Measurements from ENCODE around the gene RGS2. TPM values are rescaled to one million over a fixed set of nuclear protein-coding genes. Genes with fewer than 3 reads are reported as not detected.

The RGS2 gene
- polyA plus RNA-seq, 1 experiment, result 80.3 TPM

DNA sequence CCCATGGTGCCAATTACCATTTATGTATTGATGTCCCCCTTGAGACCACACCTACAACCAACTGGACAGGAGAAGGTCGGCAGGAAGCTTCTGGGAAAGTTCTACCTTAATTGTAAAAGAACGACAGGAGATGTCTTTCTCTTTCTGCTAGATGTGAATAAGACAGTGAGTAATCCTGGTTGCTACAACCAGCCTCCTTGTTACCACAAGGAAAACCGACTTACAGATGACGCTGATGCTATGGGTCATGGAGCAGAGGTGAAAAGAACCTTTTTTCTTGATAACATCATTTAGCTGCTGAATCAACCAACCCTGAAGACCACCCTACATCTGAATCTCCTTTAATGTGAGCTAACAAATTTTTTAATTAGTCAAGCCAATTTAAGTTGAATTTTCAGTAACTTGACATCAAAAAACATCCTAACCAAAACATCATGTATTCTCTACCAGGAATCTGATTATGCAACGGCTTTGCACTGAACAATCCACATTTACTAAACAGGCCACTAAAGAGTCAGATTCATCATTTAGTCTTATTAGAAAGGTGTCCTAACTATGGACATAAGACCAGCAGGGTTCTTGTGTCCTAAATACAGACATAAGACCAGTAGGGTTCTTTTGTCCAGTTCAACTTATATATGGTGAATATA is 23.0 kb downstream of the RGS2 start:
- ChIA-PET CTCF (no interaction called here), POLR2A (no interaction called here)
- Histone ChIP-seq H3K27ac (ENCODE audit: low read depth, low read length) (no peak overlapping the region), H3K27me3 (ENCODE audit: control insufficient read depth, insufficient read depth, low read length) (no peaks in the 10 kb centered on the region), H3K9me3 (ENCODE audit: control insufficient read depth, insufficient read depth, low read length) (no peaks in the 10 kb centered on the region), H3K4me3 (ENCODE audit: low read depth, low read length) (no peak overlapping the region)
- TF ChIP-seq, protein P1, sequence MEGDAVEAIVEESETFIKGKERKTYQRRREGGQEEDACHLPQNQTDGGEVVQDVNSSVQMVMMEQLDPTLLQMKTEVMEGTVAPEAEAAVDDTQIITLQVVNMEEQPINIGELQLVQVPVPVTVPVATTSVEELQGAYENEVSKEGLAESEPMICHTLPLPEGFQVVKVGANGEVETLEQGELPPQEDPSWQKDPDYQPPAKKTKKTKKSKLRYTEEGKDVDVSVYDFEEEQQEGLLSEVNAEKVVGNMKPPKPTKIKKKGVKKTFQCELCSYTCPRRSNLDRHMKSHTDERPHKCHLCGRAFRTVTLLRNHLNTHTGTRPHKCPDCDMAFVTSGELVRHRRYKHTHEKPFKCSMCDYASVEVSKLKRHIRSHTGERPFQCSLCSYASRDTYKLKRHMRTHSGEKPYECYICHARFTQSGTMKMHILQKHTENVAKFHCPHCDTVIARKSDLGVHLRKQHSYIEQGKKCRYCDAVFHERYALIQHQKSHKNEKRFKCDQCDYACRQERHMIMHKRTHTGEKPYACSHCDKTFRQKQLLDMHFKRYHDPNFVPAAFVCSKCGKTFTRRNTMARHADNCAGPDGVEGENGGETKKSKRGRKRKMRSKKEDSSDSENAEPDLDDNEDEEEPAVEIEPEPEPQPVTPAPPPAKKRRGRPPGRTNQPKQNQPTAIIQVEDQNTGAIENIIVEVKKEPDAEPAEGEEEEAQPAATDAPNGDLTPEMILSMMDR (IDR thresholded peaks at IDR 0.05; ENCODE audit: low read depth, low read length), result no peak
- no peak for DNase-seq (ENCODE audit: low read depth, low spot score)

GRCh38 chr1:192832492-192832891 is 23.7 kb downstream of the RGS2 start:
- CTCF ChIA-PET, result no interaction called here
- DNase-seq (ENCODE audit: low read depth, low spot score), result no peak

GRCh38 chr1:192835116-192835515 is 26.3 kb downstream of the RGS2 start:
- H3K9me3 ChIP-seq (ENCODE audit: control insufficient read depth, insufficient read depth, low read length), result no peaks in the 10 kb centered on the region
- DNase-seq (ENCODE audit: low read depth, low spot score), result no peak
- TF ChIP-seq, protein P1 (IDR thresholded peaks at IDR 0.05; ENCODE audit: low read depth, low read length), result no peak
- no peak overlapping the region for H3K4me3 ChIP-seq (ENCODE audit: low read depth, low read length)
- POLR2A ChIA-PET, result no interaction called here
- CTCF ChIA-PET, result interaction anchor here (0.6 kb wide), 1 partner anchor 180 kb away, joined by 3 read pairs; no protein-coding TSS in a partner anchor
- no peaks in the 10 kb centered on the region for H3K27me3 ChIP-seq (ENCODE audit: control insufficient read depth, insufficient read depth, low read length)
- H3K27ac ChIP-seq (ENCODE audit: low read depth, low read length), result no peak overlapping the region

More at GRCh38 chr1:192832492-192832891, 23.7 kb downstream of the RGS2 start:
- Histone ChIP-seq H3K9me3 (ENCODE audit: control insufficient read depth, insufficient read depth, low read length) (no peaks in the 10 kb centered on the region), H3K27ac (ENCODE audit: low read depth, low read length) (no peak overlapping the region), H3K4me3 (ENCODE audit: low read depth, low read length) (no peak overlapping the region), H3K27me3 (ENCODE audit: control insufficient read depth, insufficient read depth, low read length) (no peaks in the 10 kb centered on the region)
- POLR2A ChIA-PET, result no interaction called here
- TF ChIP-seq, protein P1 (IDR thresholded peaks at IDR 0.05; ENCODE audit: low read depth, low read length), result no peak

DNA sequence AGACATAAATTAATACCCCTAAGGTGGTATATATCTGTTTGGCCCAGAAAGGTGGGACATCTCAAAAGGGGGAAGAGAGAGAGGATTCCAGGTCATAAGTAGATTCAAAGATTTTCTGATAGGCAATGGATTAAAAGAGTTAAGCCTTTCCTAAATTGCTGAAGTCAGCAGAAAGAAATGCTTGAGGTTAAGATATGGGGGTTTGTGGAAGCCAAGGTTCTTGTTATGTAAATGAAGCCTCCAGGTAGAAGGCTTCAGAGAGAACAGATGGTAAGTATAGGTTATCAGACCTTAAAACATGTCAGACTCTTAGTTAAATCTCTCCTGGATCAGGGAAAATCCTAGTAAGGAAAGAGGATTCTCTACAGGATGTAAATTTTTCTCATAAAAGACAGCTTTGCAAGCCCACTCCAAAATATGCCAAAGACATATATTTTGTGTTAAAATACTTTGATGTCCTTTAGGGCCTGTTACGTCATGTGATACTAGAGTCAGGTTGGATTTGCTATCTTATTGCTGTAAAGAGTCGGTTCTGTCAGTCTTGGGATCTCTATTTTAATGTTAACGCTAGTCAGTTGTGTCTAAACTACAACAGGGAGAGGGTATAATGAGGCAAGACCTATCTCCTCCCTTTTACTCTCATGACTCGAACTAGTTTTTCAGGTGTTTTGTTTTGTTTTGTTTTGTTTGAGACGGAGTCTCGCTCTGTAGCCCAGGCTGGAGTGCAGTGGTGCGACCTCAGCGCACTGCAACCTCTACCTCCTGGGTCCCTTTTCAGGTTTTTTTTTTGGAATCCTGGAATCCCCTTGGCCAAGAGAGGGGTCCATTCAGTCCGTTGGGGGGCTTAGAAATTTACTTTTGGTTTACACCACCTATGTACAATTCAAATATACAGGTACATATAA is 30.6 kb downstream of the RGS2 start:
- no peaks in the 10 kb centered on the region for H3K9me3 ChIP-seq (ENCODE audit: control insufficient read depth, insufficient read depth, low read length)
- H3K4me3 ChIP-seq (ENCODE audit: low read depth, low read length), result no peak overlapping the region
- POLR2A ChIA-PET, result no interaction called here
- TF ChIP-seq, protein P1 (IDR thresholded peaks at IDR 0.05; ENCODE audit: low read depth, low read length), result no peak
- DNase-seq (ENCODE audit: low read depth, low spot score), result no peak
- CTCF ChIA-PET, result no interaction called here
- no peaks in the 10 kb centered on the region for H3K27me3 ChIP-seq (ENCODE audit: control insufficient read depth, insufficient read depth, low read length)
- H3K27ac ChIP-seq (ENCODE audit: low read depth, low read length), result no peak overlapping the region

- ChIA-PET CTCF (interaction anchor here (0.8 kb wide), 1 partner anchor 26 kb away, joined by 3 read pairs; no protein-coding TSS in a partner anchor), POLR2A (no interaction called here)
- Histone ChIP-seq H3K27me3 (ENCODE audit: control insufficient read depth, insufficient read depth, low read length) (no peaks in the 10 kb centered on the region), H3K9me3 (ENCODE audit: control insufficient read depth, insufficient read depth, low read length) (no peaks in the 10 kb centered on the region), H3K4me3 (ENCODE audit: low read depth, low read length) (no peak overlapping the region), H3K27ac (ENCODE audit: low read depth, low read length) (no peak overlapping the region)
- no peak for DNase-seq (ENCODE audit: low read depth, low spot score)
- TF ChIP-seq, protein P1 (IDR thresholded peaks at IDR 0.05; ENCODE audit: low read depth, low read length), result no peak
Observed at GRCh38 chr1:192844360-192844759, 35.5 kb downstream of the RGS2 start.
